SU-DHL-6 (cell line): ENCODE results near the gene DTX2.
"Not testable (repeated sequence)": the region's sequence is repeated elsewhere in the genome, so short reads cannot be mapped to it uniquely, and the experiment has no call there.

Source experiments
- H2AFZ ChIP-seq: fragments of 200-600 bp; sonication (generic); 2 replicates; pipeline ENCODE4 v1.6.1; 2014; ENCODE audit warnings: low read depth, mild to moderate bottlenecking, moderate library complexity, mixed read lengths, antibody characterized with exemption, low read length; ENCODE audit not compliant: severe bottlenecking
- H3F3A ChIP-seq: fragments of 200-600 bp; shearing (Covaris generic); 2 replicates; pipeline ENCODE4 v1.6.0; 2016; ENCODE audit warnings: antibody characterized with exemption, mild to moderate bottlenecking; ENCODE audit not compliant: insufficient read depth
- H3K27ac ChIP-seq: fragments of 200-600 bp; sonication (generic); 2 replicates; pipeline ENCODE4 v1.5.1; 2016; ENCODE audit warnings: low read depth, mild to moderate bottlenecking, low read length, moderate library complexity, mixed read lengths
- H3K27me3 ChIP-seq: fragments of 200-600 bp; sonication (generic), shearing (Covaris generic); 2 replicates; pipeline ENCODE4 v1.6.0; 2014; ENCODE audit warnings: mild to moderate bottlenecking, low read length
- H3K36me3 ChIP-seq: fragments of 200-600 bp; sonication (generic); 2 replicates; pipeline ENCODE4 v1.6.1; 2014; ENCODE audit warnings: mild to moderate bottlenecking, low read length, mixed read lengths
- H3K4me2 ChIP-seq: fragments of 300-600, 200-600 bp; shearing (Covaris generic), sonication (generic); 2 replicates; pipeline ENCODE4 v1.6.0; 2014; ENCODE audit warnings: low read length, low read depth, mild to moderate bottlenecking; ENCODE audit not compliant: poor library complexity, severe bottlenecking
- H3K4me3 ChIP-seq: fragments of 200-600 bp; sonication (generic); 2 replicates; pipeline ENCODE4 v1.5.1; 2014; ENCODE audit warnings: antibody characterized with exemption, low read length, mild to moderate bottlenecking, mixed read lengths; ENCODE audit not compliant: insufficient read depth, poor library complexity, severe bottlenecking
- H3K79me2 ChIP-seq: fragments of 200-600 bp; sonication (generic); 2 replicates; pipeline ENCODE4 v1.6.1; 2014; ENCODE audit warnings: mild to moderate bottlenecking, low read length, moderate library complexity; ENCODE audit not compliant: insufficient read depth
- H3K9ac ChIP-seq: fragments of 200-600 bp; sonication (generic); 2 replicates; pipeline ENCODE4 v1.7.0; 2014; ENCODE audit warnings: mild to moderate bottlenecking, low read length
- H3K9me2 ChIP-seq: fragments of 200-600 bp; sonication (generic); replicated peaks from 2 replicates; pipeline ENCODE4 v1.6.1; 2014; ENCODE audit warnings: low read length; ENCODE audit not compliant: insufficient read depth
- H3K9me3 ChIP-seq: fragments of 200-600 bp; sonication (generic); 2 replicates; pipeline ENCODE4 v1.6.1; 2014; ENCODE audit warnings: low read length, mixed read lengths; ENCODE audit not compliant: insufficient read depth
- H4K20me1 ChIP-seq: fragments of 200-600 bp; sonication (generic); 2 replicates; pipeline ENCODE4 v1.6.1; 2014; ENCODE audit warnings: low read depth, mild to moderate bottlenecking, antibody characterized with exemption, low read length, moderate library complexity, mixed read lengths
- CTCF ChIP-seq: fragments of 200-600 bp; sonication (generic); IDR thresholded peaks from one replicate; pipeline ENCODE4 v1.5.1; 2017; ENCODE audit warnings: antibody characterized with exemption, mild to moderate bottlenecking, low read length, moderate library complexity; ENCODE audit not compliant: insufficient read depth, poor library complexity, severe bottlenecking
- EZH2phosphoT487 ChIP-seq: fragments of 200-600 bp; sonication (generic), shearing (Covaris generic); conservative IDR thresholded peaks from 2 replicates; pipeline ENCODE4 v1.6.1; 2018; ENCODE audit warnings: mild to moderate bottlenecking, antibody characterized with exemption, low read length, moderate library complexity, mixed read lengths

The DTX2 gene

GRCh38 chr7:76505168-76506080, 43.9 kb downstream of the DTX2 start:
- Histone ChIP-seq H3K9me3 (no peaks in the 10 kb centered on the region), H3F3A (no peaks in the 10 kb centered on the region), H3K36me3 (no peaks in the 10 kb centered on the region), H4K20me1 (no peaks in the 10 kb centered on the region), H3K79me2 (no peaks in the 10 kb centered on the region), H3K9me2 (no peaks in the 10 kb centered on the region), H3K27me3 (no peaks in the 10 kb centered on the region), H3K27ac (no peak overlapping the region), H3K9ac (no peak overlapping the region), H2AFZ (no peak overlapping the region), H3K4me3 (no peak overlapping the region), H3K4me2 (no peak overlapping the region)
- TF ChIP-seq CTCF (no peak), EZH2phosphoT487 (no peak)

GRCh38 chr7:76506081-76506440, 44.6 kb downstream of the DTX2 start:
- TF ChIP-seq EZH2phosphoT487 (no peak), CTCF (no peak)
- H3K9ac ChIP-seq, result no peak overlapping the region
- H3K9me3 ChIP-seq, result no peaks in the 10 kb centered on the region
- H3K79me2 ChIP-seq, result no peaks in the 10 kb centered on the region
- H2AFZ ChIP-seq, result no peak overlapping the region
- H4K20me1 ChIP-seq, result no peaks in the 10 kb centered on the region
- H3K27me3 ChIP-seq, result no peaks in the 10 kb centered on the region
- no peak overlapping the region for H3K27ac ChIP-seq
- H3K9me2 ChIP-seq, result no peaks in the 10 kb centered on the region
- no peaks in the 10 kb centered on the region for H3F3A ChIP-seq
- H3K4me3 ChIP-seq, result no peak overlapping the region
- no peaks in the 10 kb centered on the region for H3K36me3 ChIP-seq
- H3K4me2 ChIP-seq, result no peak overlapping the region

- H4K20me1 ChIP-seq, H3K79me2 ChIP-seq, H3K27me3 ChIP-seq, H2AFZ ChIP-seq, H3K9me3 ChIP-seq, H3K4me2 ChIP-seq, H3K4me3 ChIP-seq, H3K27ac ChIP-seq, H3K9ac ChIP-seq, H3K36me3 ChIP-seq, H3F3A ChIP-seq, H3K9me2 ChIP-seq: not testable (repeated sequence)
Measured at GRCh38 chr7:76506643-76507042, 45.1 kb downstream of the DTX2 start.

GRCh38 chr7:76507723-76508406, 46.4 kb downstream of the DTX2 start:
- Histone ChIP-seq H3K9ac (no peak overlapping the region), H4K20me1 (no peaks in the 10 kb centered on the region), H3K4me2 (no peak overlapping the region), H3K79me2 (no peaks in the 10 kb centered on the region), H3K9me3 (no peaks in the 10 kb centered on the region), H3K27me3 (no peaks in the 10 kb centered on the region), H3K27ac (no peak overlapping the region), H3K9me2 (no peaks in the 10 kb centered on the region), H3F3A (no peaks in the 10 kb centered on the region), H2AFZ (no peak overlapping the region), H3K4me3 (no peak overlapping the region), H3K36me3 (no peaks in the 10 kb centered on the region)
- TF ChIP-seq EZH2phosphoT487 (no peak), CTCF (no peak)
